Right lobe of liver (tissue), 6 donors: ENCODE measurements around the gene OOSP4A. TPM values are rescaled to one million over a fixed set of nuclear protein-coding genes. Genes with fewer than 3 reads are reported as not detected.

Source experiments
- ATAC-seq, 4 donors: fragments of 200-7000 bp; cut with Tn5 transposase; one replicate each; pipeline ENCODE4 v1.9.1; 2020; ENCODE audit warnings: mild to moderate bottlenecking in 4 of 4, moderate library complexity in 4 of 4
- DNase-seq, 3 donors: peaks; one replicate each; pipeline ENCODE4 v3.0.0-alpha.2; 2020
- H3K27ac ChIP-seq, 3 donors: fragments of 200-600 bp; one replicate each; pipeline ENCODE4 v1.8.0; 2022
- H3K27me3 ChIP-seq, 2 donors: fragments of 200-600 bp; one replicate each; pipeline ENCODE4 v1.8.0; 2022
- H3K36me3 ChIP-seq, 4 donors: fragments of 200-600 bp; sonication (generic) in 1 of 4; one replicate each; pipeline versions ENCODE4 v1.5.1 to v1.8.0; 2017 to 2022; ENCODE audit warnings: control low read depth in 1 of 4
- H3K4me1 ChIP-seq, 4 donors: fragments of 200-600 bp; sonication (generic) in 1 of 4; one replicate each; pipeline versions ENCODE4 v1.5.1 to v1.8.0; 2017 to 2022; ENCODE audit warnings: control low read depth in 1 of 4
- H3K4me3 ChIP-seq, 3 donors: fragments of 200-600 bp; one replicate each; pipeline ENCODE4 v1.8.0; 2022
- H3K9me3 ChIP-seq, 4 donors: fragments of 200-600 bp; sonication (generic) in 1 of 4; one replicate each; pipeline versions ENCODE4 v1.5.1 to v1.8.0; 2017 to 2022; ENCODE audit warnings: control low read depth in 1 of 4
- CTCF ChIP-seq, 4 donors: fragments of 200-600 bp in 3 of 4; fragments of 450-650 bp in 1 of 4; IDR thresholded peaks; one replicate each; pipeline versions ENCODE4 v1.5.1 to v1.8.0; 2016 to 2022; ENCODE audit warnings: antibody characterized with exemption in 4 of 4, mild to moderate bottlenecking in 2 of 4
- POLR2A ChIP-seq: fragments of 450-650 bp; IDR thresholded peaks from one replicate; pipeline ENCODE4 v1.6.1; 2017; ENCODE audit warnings: antibody characterized with exemption, mild to moderate bottlenecking
- WGBS: methylation state at CpG from one replicate; pipeline ENCODE4 v1.1.6; 2018; ENCODE audit warnings: low coverage, low lambda C conversion rate; ENCODE audit not compliant: insufficient coverage; ENCODE audit errors: missing lambda C conversion rate; 5-methylcytosine and 5-hydroxymethylcytosine counted together
- intact Hi-C, 2 donors: fragments of 100-400 bp; cut with DNase I; formaldehyde crosslinking; loops; one replicate each; pipeline versions ENCODE4 v1.11.2 to v1.14.1; 2022
- total RNA-seq, 6 experiments: library from RNA; depleted of rRNA in 2 of 6; stranded (reverse); fragments of >200 nt in 2 of 6; fragmentation: NEBNext Ultra II Directional in 3 of 6; extraction: Animal tissue kit (Norgen Biotek cat#: 25700) in 3 of 6; gene quantifications; one replicate each; pipeline versions ENCODE4 v1.1.0 to v1.2.4, GENCODE V29; 2016 to 2023
- donor health status: DM: no; HTN: yes; CAD: no.
- donor health status: DM: no; HTN: no; CAD: no.
- donor health status: DM: no; HTN: no; CAD: no.
- donor health status: DM: no; HTN: yes; CAD: no.
- donor health status: DM: no; HTN: yes; CAD: no.

OOSP4A gene
- total RNA-seq, 6 experiments from 2014 or later = not detected

DNA sequence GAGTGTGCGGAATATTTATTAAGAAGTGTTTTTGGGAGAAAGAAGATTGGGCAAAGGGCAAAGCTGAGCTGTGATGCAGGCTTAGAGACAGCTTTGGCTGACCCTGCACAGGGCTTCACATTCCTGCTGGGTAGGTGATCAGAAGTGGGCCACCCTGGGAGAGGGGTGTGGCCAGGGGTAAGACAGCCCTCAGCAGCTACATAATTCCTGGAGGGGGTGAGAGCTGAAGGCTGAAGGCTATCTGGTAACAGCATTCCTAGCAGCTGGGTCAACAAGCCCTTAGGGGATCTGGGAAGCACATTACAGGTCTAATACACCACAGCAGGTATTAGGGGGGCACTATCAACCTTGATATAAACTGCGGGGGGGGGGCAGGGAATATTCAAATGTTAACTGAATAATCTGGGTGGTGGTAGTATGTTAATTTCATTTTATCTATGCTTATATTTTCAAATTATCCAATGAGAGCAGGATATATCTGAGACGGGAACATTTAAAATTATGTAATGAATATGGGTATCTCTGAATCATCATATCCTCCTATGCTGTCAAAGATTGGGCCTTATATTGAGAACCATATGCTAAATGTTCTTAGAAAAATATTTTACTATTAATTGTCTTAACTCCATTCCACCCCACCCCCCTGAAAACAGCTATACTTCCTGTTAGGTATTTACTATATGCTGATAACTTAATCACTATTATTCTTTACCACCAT lies 19.7 kb upstream of the OOSP4A start:
- no peaks in the 10 kb centered on the region for H3K9me3 ChIP-seq
- no peak overlapping the region for H3K27ac ChIP-seq
- no peaks in the 10 kb centered on the region for H3K36me3 ChIP-seq
- H3K4me3 ChIP-seq = no peak overlapping the region
- DNase-seq = no peak
- TF ChIP-seq POLR2A (no peak), CTCF (IDR thresholded peaks at IDR 0.05) (no peak)
- WGBS = 61% methylated on average over 3 of the region's 3 CpGs
- intact Hi-C loops = no loop called here
- H3K4me1 ChIP-seq = no peaks in the 10 kb centered on the region
- no peak for ATAC-seq
- H3K27me3 ChIP-seq = no peaks in the 10 kb centered on the region

DNA sequence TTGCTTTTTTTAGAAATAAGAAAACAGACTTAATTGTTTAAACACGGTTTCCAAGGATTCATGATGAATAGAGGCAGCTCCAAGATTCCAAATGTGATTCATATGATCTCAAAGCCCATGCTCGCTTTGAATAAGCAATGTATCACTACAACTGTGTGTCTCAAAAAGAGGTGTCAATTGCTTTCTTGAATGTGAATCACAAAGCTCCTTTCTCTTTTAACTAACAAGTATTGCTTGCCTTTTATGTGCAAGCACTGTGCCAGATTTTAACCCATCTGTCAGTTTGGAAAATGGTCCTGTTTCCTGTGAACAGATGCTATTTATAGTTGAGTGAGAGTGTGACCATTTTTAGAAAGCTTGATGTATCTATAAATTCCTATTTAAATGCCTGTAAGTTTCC lies 19.1 kb upstream of the OOSP4A start:
- 43% methylated on average over 2 of the region's 2 CpGs for WGBS

DNA sequence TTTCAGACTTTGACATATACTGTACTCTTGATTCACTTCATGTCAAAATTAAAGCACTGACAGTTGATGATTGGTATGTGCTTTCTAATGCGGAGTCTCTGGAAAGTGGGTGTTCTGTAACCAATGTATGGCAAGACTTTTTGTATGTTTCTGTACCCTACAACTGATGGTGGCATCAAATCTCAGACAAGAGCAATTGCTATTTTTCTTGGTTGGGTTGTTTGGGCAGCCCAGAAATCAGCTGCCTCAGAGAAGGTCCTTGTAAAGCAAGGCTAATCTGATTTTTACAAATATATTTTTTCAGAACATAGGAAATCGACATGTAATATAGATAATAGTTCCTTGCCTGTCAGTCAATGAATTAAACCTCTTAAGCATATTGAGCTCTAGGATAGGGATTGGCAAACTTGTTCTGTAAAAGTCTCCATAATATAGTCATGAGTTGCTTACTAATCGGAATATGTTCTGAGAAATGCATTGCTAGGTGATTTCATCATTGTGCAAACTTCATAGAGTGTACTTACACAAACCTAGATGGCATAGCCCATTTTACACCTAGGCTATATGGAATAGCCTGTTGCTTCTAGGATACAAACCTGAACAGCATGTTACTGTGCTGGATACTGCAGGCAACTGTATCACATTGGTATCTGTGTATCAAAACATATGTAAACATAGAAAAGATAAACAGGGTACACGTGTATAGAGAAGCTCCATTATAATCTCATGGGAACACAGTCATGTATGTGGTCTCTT lies 10.2 kb upstream of the OOSP4A start:
- Histone ChIP-seq H3K27ac (no peak overlapping the region), H3K4me1 (no peaks in the 10 kb centered on the region), H3K36me3 (no peaks in the 10 kb centered on the region), H3K9me3 (no peaks in the 10 kb centered on the region), H3K4me3 (no peak overlapping the region), H3K27me3 (no peaks in the 10 kb centered on the region)
- intact Hi-C loops = no loop called here
- no peak for TF ChIP-seq POLR2A
- TF ChIP-seq CTCF (IDR thresholded peaks at IDR 0.05) = no peak
- WGBS = 54% methylated on average over 4 of the region's 4 CpGs
- DNase-seq (no peak), ATAC-seq (no peak)

More for the DNA sequence above, 19.1 kb upstream of the OOSP4A start:
- H3K4me3 ChIP-seq = no peak overlapping the region
- H3K36me3 ChIP-seq = no peaks in the 10 kb centered on the region
- TF ChIP-seq CTCF (IDR thresholded peaks at IDR 0.05) = no peak
- TF ChIP-seq POLR2A = no peak
- intact Hi-C loops = no loop called here
- H3K9me3 ChIP-seq = no peaks in the 10 kb centered on the region
- H3K4me1 ChIP-seq = no peaks in the 10 kb centered on the region
- no peaks in the 10 kb centered on the region for H3K27me3 ChIP-seq
- DNase-seq (no peak), ATAC-seq (no peak)
- no peak overlapping the region for H3K27ac ChIP-seq

DNA sequence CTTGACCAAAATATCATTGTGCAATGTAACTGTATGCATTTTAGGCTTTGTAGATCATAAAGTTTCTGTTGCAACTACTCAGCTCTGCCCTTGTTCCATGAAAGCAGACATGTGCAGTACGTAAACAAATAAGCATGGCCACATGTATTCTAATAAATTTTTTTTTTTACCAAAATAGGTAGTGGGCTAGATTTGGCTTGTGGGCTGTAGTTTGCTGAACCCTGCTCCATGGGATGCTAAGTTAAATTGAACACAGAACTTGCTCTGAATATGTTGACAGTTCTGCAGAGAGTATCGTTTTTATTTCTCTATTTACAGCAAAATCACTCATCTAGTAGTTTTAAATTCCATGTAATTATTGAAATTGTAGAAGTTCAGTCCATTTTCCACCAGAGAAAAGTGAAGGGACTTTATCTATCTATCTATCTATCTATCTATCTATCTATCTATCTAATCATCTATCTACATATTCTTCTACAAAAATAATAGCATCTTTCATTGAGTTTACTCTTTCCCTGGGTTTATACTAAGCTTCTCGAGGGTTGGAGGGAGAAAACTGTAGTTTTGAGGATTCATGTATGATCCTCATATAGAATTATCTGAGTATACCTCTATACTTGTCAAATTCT lies 9.5 kb upstream of the OOSP4A start:
- ATAC-seq (no peak), DNase-seq (no peak)
- Histone ChIP-seq H3K4me1 (no peaks in the 10 kb centered on the region), H3K9me3 (no peaks in the 10 kb centered on the region), H3K27ac (no peak overlapping the region), H3K36me3 (no peaks in the 10 kb centered on the region), H3K27me3 (no peaks in the 10 kb centered on the region), H3K4me3 (no peak overlapping the region)
- 53% methylated on average over 3 of the region's 3 CpGs for WGBS
- TF ChIP-seq POLR2A (no peak), CTCF (IDR thresholded peaks at IDR 0.05) (no peak)
- intact Hi-C loops = no loop called here
